GM21576 (cell line): ENCODE measurements around the gene SPACDR.

Source experiments
- ATAC-seq: cut with Tn5 transposase; IDR thresholded peaks from one replicate; pipeline ENCODE4 v1.9.1; 2021; ENCODE audit warnings: mild to moderate bottlenecking, moderate library complexity; ENCODE audit not compliant: unreplicated experiment

SPACDR gene

GRCh38 chr7:100485471-100485876, 21.4 kb upstream of the SPACDR start:
- ATAC-seq, result no peak

- no peak for ATAC-seq
Measured at GRCh38 chr7:100484673-100485045, 20.6 kb upstream of the SPACDR start.

GRCh38 chr7:100483722-100484672, 19.9 kb upstream of the SPACDR start, which contains the start of gene NYAP1:
NYAP1 (plus strand) TSS chr7:100483927; CDS start chr7:100485312, 1,385 bp downstream.
- ATAC-seq, result no peak

- ATAC-seq, result peak; percentile 39
Measured at GRCh38 chr7:100483090-100483721, 19.1 kb upstream of the SPACDR start.

- no peak for ATAC-seq
Measured at GRCh38 chr7:100482728-100483089, 18.6 kb upstream of the SPACDR start.

- no peak for ATAC-seq
Measured at GRCh38 chr7:100481466-100481865, 17.4 kb upstream of the SPACDR start.

GRCh38 chr7:100478958-100479660, 15.0 kb upstream of the SPACDR start, which contains the start of gene TSC22D4:
TSC22D4 (minus strand) TSS chr7:100479214; CDS start chr7:100478038, 1,176 bp downstream.
- ATAC-seq, result peak; percentile 58

- no peak for ATAC-seq
Measured at GRCh38 chr7:100477871-100478267, 13.8 kb upstream of the SPACDR start.

GRCh38 chr7:100476903-100477870, 13.1 kb upstream of the SPACDR start:
- no peak for ATAC-seq

- no peak for ATAC-seq
Measured at GRCh38 chr7:100476101-100476780, 12.2 kb upstream of the SPACDR start.

GRCh38 chr7:100475549-100475948, 11.5 kb upstream of the SPACDR start:
- ATAC-seq, result no peak

- no peak for ATAC-seq
Measured at GRCh38 chr7:100472854-100473499, 8.9 kb upstream of the SPACDR start.

- ATAC-seq, result no peak
Measured at GRCh38 chr7:100472121-100472851, 8.2 kb upstream of the SPACDR start.

GRCh38 chr7:100471021-100471420, 7.0 kb upstream of the SPACDR start:
- no peak for ATAC-seq

GRCh38 chr7:100469227-100470044, 5.4 kb upstream of the SPACDR start:
- no peak for ATAC-seq

- no peak for ATAC-seq
Measured at GRCh38 chr7:100467638-100468373, 3.7 kb upstream of the SPACDR start.
